ENCODE data around the gene YES1. TPM values are rescaled to one million over a fixed set of nuclear protein-coding genes. Genes with fewer than 3 reads are reported as not detected.

The YES1 gene
- total and polyA plus RNA-seq, 2 of the 8 experiments (the other 6 are each of a cell fraction or from before 2014, with no cell fraction given), result 14.8 to 94.3 TPM

DNA sequence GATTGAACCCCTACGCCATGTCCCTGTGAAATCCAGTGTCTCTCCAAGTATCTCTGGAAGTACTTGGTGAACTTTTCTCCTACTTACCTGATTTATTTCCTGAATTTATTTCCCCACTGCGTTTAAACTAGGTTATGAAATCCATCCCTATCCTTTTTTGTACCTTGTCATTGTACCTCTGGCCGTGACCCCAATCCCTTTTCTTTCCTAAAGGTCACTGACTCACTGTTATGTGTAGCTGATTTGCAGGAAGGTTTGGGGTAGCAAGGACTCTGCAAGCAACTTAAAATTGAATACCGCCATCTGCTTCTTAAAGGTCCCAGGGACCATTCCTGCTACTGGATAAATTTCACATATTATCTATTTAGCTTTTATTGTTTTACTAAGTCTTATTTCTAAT is 95.0 kb downstream of the YES1 start:
- Histone ChIP-seq H3K9me3 (ENCODE audit: insufficient read depth in 2 of 2, low read depth in 1 of 2, low read length in 1 of 2) (no peaks in the 10 kb centered on the region), H3K4me1 (replicated peaks in 1 of 4; ENCODE audit: control insufficient read depth in 3 of 4, insufficient read depth in 4 of 4, low read length in 3 of 4) (no peaks in the 10 kb centered on the region; a peak in 1 of 7 replicates), H2BK20ac (ENCODE audit: low read length) (no peak overlapping the region), H3K23me2 (ENCODE audit: low read depth, low read length) (no peaks in the 10 kb centered on the region), H3K4me2 (ENCODE audit: insufficient read depth in 1 of 2, low read depth in 2 of 2, low read length in 2 of 2) (no peak overlapping the region), H3K4me3 (ENCODE audit: extremely low read depth in 1 of 4, insufficient read depth in 2 of 4, low read depth in 3 of 4, low read length in 4 of 4) (no peak overlapping the region), H3K4ac (replicated peaks; ENCODE audit: insufficient read length, low read depth, low read length) (no peak overlapping the region), H3K79me1 (ENCODE audit: low read depth, low read length) (no peaks in the 10 kb centered on the region), H2BK15ac (ENCODE audit: low read length) (no peak overlapping the region), H3K14ac (ENCODE audit: insufficient read length) (no peak overlapping the region), H3K79me2 (ENCODE audit: control insufficient read depth in 1 of 2, insufficient read depth in 2 of 2, low read length in 2 of 2) (no peaks in the 10 kb centered on the region), H2BK5ac (ENCODE audit: low read depth, low read length) (no peak overlapping the region), H3K23ac (ENCODE audit: insufficient read length) (no peak overlapping the region), H2BK120ac (replicated peaks; ENCODE audit: low read depth, low read length) (no peak overlapping the region), H4K5ac (ENCODE audit: insufficient read length, low read depth, low read length) (no peak overlapping the region), H3K36me3 (ENCODE audit: control insufficient read depth in 2 of 4, insufficient read depth in 4 of 4, low read length in 3 of 4) (no peaks in the 10 kb centered on the region), H2AFZ (ENCODE audit: low read length) (no peak overlapping the region), H3K9ac (replicated peaks in 1 of 4; ENCODE audit: extremely low read depth in 1 of 4, low read depth in 3 of 4, low read length in 3 of 4) (no peak overlapping the region), H4K91ac (replicated peaks; ENCODE audit: insufficient read length, low read length) (no peak overlapping the region), H4K20me1 (replicated peaks in 1 of 2; ENCODE audit: control insufficient read depth in 1 of 2, insufficient read depth in 2 of 2, low read length in 2 of 2) (no peaks in the 10 kb centered on the region), H3K56ac (replicated peaks; ENCODE audit: insufficient read length, low read depth, low read length) (no peak overlapping the region), H3K27ac (ENCODE audit: low read depth, low read length) (no peak overlapping the region), H2AK5ac (ENCODE audit: low read depth, low read length) (no peak overlapping the region), H3K27me3 (replicated peaks in 1 of 4; ENCODE audit: control insufficient read depth in 3 of 4, extremely low read depth in 1 of 4, insufficient read depth in 3 of 4, low read length in 3 of 4) (no peaks in the 10 kb centered on the region), H3K18ac (ENCODE audit: extremely low read depth, low read length) (no peak overlapping the region), H2BK12ac (ENCODE audit: low read depth, low read length) (no peak overlapping the region), H4K8ac (ENCODE audit: extremely low read depth, insufficient read depth, low read length) (no peak overlapping the region)
- no peak for FAIRE-seq
- DNase-seq (ENCODE audit: low read depth in 1 of 2, low spot score in 2 of 2), result no peak
- 80% methylated on average over 4 of the region's 4 CpGs; no CpG with 5 or more reads in 1 of the 2 experiments for whole genome bisulfite sequencing, 2 experiments (ENCODE audit: extremely low coverage in 1 of 2, insufficient coverage in 1 of 2, insufficient read length in 1 of 2, insufficient replicate concordance in 2 of 2, low coverage in 1 of 2, low lambda C conversion rate in 2 of 2, missing lambda C conversion rate in 1 of 2)
- CTCF ChIA-PET (ENCODE audit: partially characterized antibody), result interaction anchor here (0.6 to 1.8 kb wide), 5 partner anchors 16 to 114 kb away, joined by 3 to 6 read pairs (median 4); no protein-coding TSS in a partner anchor
- TF ChIP-seq RAD21 (IDR thresholded peaks at IDR 0.05 in 1 of 2, conservative IDR thresholded peaks at IDR 0.05 in 1 of 2; ENCODE audit: low read depth in 2 of 2, low read length in 2 of 2), result no peak
- no peak for TF ChIP-seq SP1 (IDR thresholded peaks at IDR 0.05; ENCODE audit: low read depth, low read length)
- TF ChIP-seq ASH2L (IDR thresholded peaks at IDR 0.05; ENCODE audit: low read length), result no peak
- no peak for TF ChIP-seq RNF2 (IDR thresholded peaks at IDR 0.05; ENCODE audit: borderline replicate concordance, low read depth, low read length, missing control alignments, poor library complexity, severe bottlenecking)
- no peak for TF ChIP-seq SP4 (IDR thresholded peaks at IDR 0.05; ENCODE audit: low read length)
- TF ChIP-seq BACH1 (IDR thresholded peaks at IDR 0.05; ENCODE audit: low read length), result no peak
- TF ChIP-seq, protein P1, sequence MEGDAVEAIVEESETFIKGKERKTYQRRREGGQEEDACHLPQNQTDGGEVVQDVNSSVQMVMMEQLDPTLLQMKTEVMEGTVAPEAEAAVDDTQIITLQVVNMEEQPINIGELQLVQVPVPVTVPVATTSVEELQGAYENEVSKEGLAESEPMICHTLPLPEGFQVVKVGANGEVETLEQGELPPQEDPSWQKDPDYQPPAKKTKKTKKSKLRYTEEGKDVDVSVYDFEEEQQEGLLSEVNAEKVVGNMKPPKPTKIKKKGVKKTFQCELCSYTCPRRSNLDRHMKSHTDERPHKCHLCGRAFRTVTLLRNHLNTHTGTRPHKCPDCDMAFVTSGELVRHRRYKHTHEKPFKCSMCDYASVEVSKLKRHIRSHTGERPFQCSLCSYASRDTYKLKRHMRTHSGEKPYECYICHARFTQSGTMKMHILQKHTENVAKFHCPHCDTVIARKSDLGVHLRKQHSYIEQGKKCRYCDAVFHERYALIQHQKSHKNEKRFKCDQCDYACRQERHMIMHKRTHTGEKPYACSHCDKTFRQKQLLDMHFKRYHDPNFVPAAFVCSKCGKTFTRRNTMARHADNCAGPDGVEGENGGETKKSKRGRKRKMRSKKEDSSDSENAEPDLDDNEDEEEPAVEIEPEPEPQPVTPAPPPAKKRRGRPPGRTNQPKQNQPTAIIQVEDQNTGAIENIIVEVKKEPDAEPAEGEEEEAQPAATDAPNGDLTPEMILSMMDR (IDR thresholded peaks at IDR 0.05; ENCODE audit: control extremely low read depth in 1 of 3, insufficient read depth in 1 of 3, low read depth in 1 of 3, low read length in 3 of 3), result no peak
- no peak for TF ChIP-seq MAFK (IDR thresholded peaks at IDR 0.05; ENCODE audit: low read depth, low read length)
- no peak for TF ChIP-seq PHF8 (conservative IDR thresholded peaks at IDR 0.05; ENCODE audit: low read depth, low read length)
- no peak for TF ChIP-seq TEAD4 (IDR thresholded peaks at IDR 0.05; ENCODE audit: low read depth, low read length)
- no peak for TF ChIP-seq POU5F1 (IDR thresholded peaks at IDR 0.05; ENCODE audit: low read depth, low read length)
- POLR2A ChIA-PET (ENCODE audit: partially characterized antibody), result interaction anchor here (1.6 kb wide), 1 partner anchor 10 kb away, joined by 3 read pairs; no protein-coding TSS in a partner anchor
